HG03521 (cell line): ENCODE data around the gene MYH11.
"Not testable (repeated sequence)": the region's sequence is repeated elsewhere in the genome, so short reads cannot be mapped to it uniquely, and the experiment has no call there.

Experiments
- ATAC-seq: cut with Tn5 transposase; IDR thresholded peaks from one replicate; pipeline ENCODE4 v1.9.1; 2021; ENCODE audit warnings: mild to moderate bottlenecking, moderate library complexity; ENCODE audit not compliant: unreplicated experiment

The MYH11 gene

GRCh38 chr16:15846510-15846909 is 10.3 kb downstream of the MYH11 start:
- ATAC-seq = no peak

- ATAC-seq = no peak
Measured at GRCh38 chr16:15843635-15844279, 13.1 kb downstream of the MYH11 start.

- ATAC-seq = not testable (repeated sequence)
Measured at GRCh38 chr16:15839204-15839603, 17.6 kb downstream of the MYH11 start.

GRCh38 chr16:15837761-15838160 is 19.1 kb downstream of the MYH11 start:
- no peak for ATAC-seq

- no peak for ATAC-seq
Measured at GRCh38 chr16:15836965-15837611, 19.7 kb downstream of the MYH11 start.

GRCh38 chr16:15836074-15836473 is 20.8 kb downstream of the MYH11 start:
- ATAC-seq = no peak

- no peak for ATAC-seq
Measured at GRCh38 chr16:15835136-15835878, 21.5 kb downstream of the MYH11 start.

- no peak for ATAC-seq
Measured at GRCh38 chr16:15834502-15834901, 22.3 kb downstream of the MYH11 start.

GRCh38 chr16:15833541-15833940 is 23.3 kb downstream of the MYH11 start:
- no peak for ATAC-seq

- no peak for ATAC-seq
Measured at GRCh38 chr16:15832241-15832640, 24.6 kb downstream of the MYH11 start.

- ATAC-seq = no peak
Measured at GRCh38 chr16:15830832-15831451, 25.9 kb downstream of the MYH11 start.

- no peak for ATAC-seq
Measured at GRCh38 chr16:15829460-15829859, 27.4 kb downstream of the MYH11 start.

GRCh38 chr16:15827709-15828343 is 29.0 kb downstream of the MYH11 start:
- no peak for ATAC-seq

GRCh38 chr16:15827299-15827698 is 29.5 kb downstream of the MYH11 start:
- no peak for ATAC-seq

GRCh38 chr16:15825750-15826305 is 31.0 kb downstream of the MYH11 start:
- no peak for ATAC-seq

- ATAC-seq = no peak
Measured at GRCh38 chr16:15822957-15823356, 33.9 kb downstream of the MYH11 start.

GRCh38 chr16:15820837-15821236 is 36.0 kb downstream of the MYH11 start:
- no peak for ATAC-seq

- no peak for ATAC-seq
Measured at GRCh38 chr16:15819046-15819445, 37.8 kb downstream of the MYH11 start.

GRCh38 chr16:15817446-15817845 is 39.4 kb downstream of the MYH11 start:
- ATAC-seq = no peak

- no peak for ATAC-seq
Measured at GRCh38 chr16:15816228-15816627, 40.6 kb downstream of the MYH11 start.

- ATAC-seq = not testable (repeated sequence)
Measured at GRCh38 chr16:15812401-15812750, 44.5 kb downstream of the MYH11 start.
